Measurements from ENCODE around the gene GAK. TPM values are rescaled to one million over a fixed set of nuclear protein-coding genes. Genes with fewer than 3 reads are reported as not detected.
A peak's percentile ranks its signal among the peaks of the same experiment; 100 is the strongest.

GAK gene
- total RNA-seq, 2 experiments from 2014 or later, result 87.6 to 96.8 TPM

DNA sequence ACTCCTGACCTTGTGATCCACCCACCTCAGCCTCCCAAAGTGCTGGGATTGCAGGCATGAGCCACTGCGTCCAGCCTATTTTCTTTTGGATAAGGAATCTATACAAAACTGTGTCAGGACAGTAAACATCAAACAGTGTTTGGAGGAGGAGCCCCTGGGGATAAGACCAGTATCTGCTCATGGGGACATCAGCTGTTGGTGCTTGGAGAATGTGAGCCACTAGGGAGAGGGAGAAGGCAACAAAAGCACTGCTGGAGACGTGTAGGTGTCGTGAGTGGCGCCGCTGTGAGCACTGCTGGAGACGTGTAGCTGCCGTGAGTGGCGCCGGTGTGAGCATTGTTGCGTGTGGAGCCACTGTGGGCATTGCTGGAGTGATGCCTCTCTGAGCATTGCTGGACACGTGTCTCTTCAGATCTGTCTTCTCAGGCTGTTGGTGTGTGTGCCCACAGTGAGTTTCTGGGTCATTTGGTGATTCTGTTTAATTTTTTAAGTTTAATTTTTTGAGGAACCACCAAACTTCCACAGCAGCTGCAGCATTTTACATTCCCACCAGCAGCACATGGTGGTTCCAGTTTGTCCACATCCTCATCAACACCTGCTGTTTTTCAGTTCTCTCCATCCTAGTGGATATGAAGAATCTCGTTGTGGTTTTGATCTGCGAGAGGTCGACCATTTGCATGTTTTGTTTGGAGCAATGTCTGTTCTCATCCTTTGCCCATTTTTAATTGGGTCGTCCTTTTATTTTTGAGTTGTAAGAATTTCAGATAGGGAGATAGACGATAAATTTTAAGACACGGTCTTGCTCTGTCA is 22.3 kb upstream of the GAK start:
- no peaks in the 10 kb centered on the region for H3K9me3 Mint-ChIP-seq
- H3K4me1 Mint-ChIP-seq (ENCODE audit: low read depth), result no peaks in the 10 kb centered on the region
- CTCF ChIA-PET, result no interaction called here
- H3K4me3 Mint-ChIP-seq, result no peak overlapping the region
- no peak overlapping the region for H3K27ac Mint-ChIP-seq
- H3K27me3 Mint-ChIP-seq (ENCODE audit: low read depth), result no peaks in the 10 kb centered on the region
- intact Hi-C loops (cut with micrococcal nuclease), result no loop called here
- peak; percentile 2 for DNase-seq
- peaks cover 2% of the 10 kb centered on the region for H3K36me3 Mint-ChIP-seq (ENCODE audit: low read depth)

DNA sequence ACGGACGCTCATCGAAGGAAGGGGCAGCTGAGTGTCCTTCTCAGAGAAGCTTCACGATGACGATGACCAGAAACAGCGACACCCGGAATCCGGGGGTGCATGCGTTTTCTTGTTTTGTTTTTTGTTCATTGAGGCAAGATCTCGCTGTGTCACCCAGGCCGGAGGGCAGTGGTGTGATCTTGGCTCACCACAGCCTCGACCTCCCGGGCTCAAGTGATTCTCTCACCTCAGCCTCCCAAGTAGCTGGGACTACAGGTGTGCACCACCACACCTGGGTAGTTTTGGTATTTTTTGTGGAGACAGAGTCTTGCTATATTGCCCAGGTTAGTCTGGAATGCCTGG is 21.4 kb upstream of the GAK start:
- no peak overlapping the region for H3K4me3 Mint-ChIP-seq
- no peaks in the 10 kb centered on the region for H3K9me3 Mint-ChIP-seq
- CTCF ChIA-PET, result no interaction called here
- intact Hi-C loops (cut with micrococcal nuclease), result no loop called here
- H3K27ac Mint-ChIP-seq, result no peak overlapping the region
- DNase-seq, result no peak
- H3K36me3 Mint-ChIP-seq (ENCODE audit: low read depth), result no peaks in the 10 kb centered on the region
- H3K4me1 Mint-ChIP-seq (ENCODE audit: low read depth), result no peaks in the 10 kb centered on the region
- H3K27me3 Mint-ChIP-seq (ENCODE audit: low read depth), result no peaks in the 10 kb centered on the region

DNA sequence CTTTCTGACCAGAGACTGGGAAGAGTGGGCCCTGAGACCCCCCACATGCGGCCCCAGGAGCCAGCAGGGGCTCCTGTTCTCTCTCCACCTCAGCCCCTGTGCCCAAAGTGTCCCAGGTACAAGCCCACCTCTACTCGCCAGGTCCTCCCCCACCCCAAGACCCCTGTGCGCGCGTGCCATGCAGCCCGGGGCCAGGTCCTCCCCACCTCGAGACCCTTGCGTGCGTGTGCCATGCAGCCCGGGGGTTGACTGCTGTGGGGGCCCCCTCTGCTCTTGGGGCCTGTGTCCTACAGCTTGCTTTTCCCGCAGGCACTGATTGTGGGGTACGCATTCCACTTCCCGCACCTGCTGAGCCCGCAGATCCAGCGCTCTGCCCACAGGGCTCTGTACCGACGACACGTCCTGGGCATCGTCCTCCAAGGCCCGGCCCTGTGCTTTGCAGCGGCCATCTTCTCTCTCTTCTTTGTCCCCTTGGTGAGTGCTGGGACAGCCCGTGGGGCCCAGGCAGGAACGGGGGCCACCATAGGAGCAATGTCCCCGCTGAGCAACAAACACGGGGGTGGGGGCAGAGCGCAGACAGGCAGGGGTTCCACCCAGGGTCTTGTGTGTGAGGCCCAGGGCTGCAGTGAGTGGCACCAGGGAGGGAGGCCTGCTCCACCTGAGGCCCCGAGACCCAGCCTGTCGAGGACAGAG is 20.9 kb upstream of the GAK start:
- Mint-ChIP-seq H3K4me1 (ENCODE audit: low read depth) (no peaks in the 10 kb centered on the region), H3K4me3 (no peak overlapping the region), H3K27me3 (ENCODE audit: low read depth) (no peaks in the 10 kb centered on the region), H3K27ac (no peak overlapping the region), H3K36me3 (ENCODE audit: low read depth) (no peaks in the 10 kb centered on the region), H3K9me3 (no peaks in the 10 kb centered on the region)
- intact Hi-C loops (cut with micrococcal nuclease), result no loop called here
- CTCF ChIA-PET, result no interaction called here
- peak; percentile 0 for DNase-seq

DNA sequence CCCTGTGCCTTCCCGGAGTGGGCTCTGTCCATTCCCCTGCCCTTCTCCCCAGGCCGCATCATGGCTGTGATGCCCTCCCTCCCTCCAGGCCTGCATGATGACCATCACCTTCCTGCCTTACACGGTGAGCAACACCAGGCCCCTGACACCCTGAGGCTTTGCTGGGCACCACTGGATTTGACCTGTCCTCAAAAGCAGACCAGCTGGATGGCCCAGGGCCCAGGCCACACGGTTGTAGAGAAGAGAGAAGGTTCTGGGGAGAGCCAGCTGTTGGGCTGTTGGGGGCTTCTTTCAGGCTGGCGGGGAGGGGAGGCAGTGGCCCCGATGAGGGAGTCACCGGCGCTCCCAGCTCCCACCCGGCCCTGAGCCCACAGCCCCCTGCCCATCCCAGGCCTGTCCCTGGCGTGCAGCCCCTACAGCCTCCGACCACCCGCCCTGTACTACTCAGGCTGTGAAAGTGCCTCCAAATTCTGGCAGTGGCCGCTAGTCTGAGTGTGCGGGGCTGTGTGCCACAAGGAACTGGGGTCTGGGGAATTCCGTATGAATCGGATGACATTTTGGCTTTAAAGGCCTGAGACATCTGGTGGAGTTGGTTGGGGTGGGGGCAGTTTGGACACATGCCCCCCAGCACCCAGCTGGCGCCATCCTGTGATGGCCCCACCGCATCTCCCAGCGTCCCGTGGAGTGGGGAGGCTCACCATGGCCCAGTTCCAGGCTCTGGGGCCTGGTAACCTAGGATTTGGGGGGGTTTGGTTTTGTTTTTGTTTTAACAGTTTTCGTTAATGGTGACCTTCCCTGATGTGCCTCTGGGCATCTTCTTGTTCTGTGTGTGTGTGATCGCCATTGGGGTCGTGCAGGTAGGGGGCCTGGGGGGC is 19.7 kb upstream of the GAK start:
- intact Hi-C loops (cut with micrococcal nuclease), result no loop called here
- no peak overlapping the region for H3K27ac Mint-ChIP-seq
- CTCF ChIA-PET, result no interaction called here
- no peaks in the 10 kb centered on the region for H3K4me1 Mint-ChIP-seq (ENCODE audit: low read depth)
- H3K36me3 Mint-ChIP-seq (ENCODE audit: low read depth), result no peaks in the 10 kb centered on the region
- H3K9me3 Mint-ChIP-seq, result no peaks in the 10 kb centered on the region
- DNase-seq, result peak; percentile 3
- no peaks in the 10 kb centered on the region for H3K27me3 Mint-ChIP-seq (ENCODE audit: low read depth)
- no peak overlapping the region for H3K4me3 Mint-ChIP-seq

DNA sequence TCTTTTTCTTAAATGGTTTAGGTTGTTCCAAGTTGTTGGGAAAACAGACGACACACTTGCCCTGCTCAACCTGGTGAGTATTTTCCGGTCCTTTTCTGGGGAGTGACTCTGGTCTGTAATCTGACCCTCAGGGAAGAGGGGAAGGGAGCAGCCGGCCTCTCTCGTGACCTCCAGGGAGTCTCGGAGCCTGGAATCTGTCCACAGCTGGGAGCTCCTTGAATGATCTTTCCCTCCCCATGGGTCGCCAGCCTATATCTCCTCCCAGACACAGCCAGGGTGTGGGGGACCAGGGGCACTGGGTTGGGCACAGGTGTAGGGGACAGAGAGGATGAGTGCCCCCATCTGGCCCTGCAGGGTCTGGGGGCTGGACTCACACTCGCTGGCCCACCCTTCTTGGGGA is 19.1 kb upstream of the GAK start:
- peaks cover 3% of the 10 kb centered on the region for H3K4me1 Mint-ChIP-seq (ENCODE audit: low read depth)
- no peak overlapping the region for H3K4me3 Mint-ChIP-seq
- no peaks in the 10 kb centered on the region for H3K9me3 Mint-ChIP-seq
- H3K36me3 Mint-ChIP-seq (ENCODE audit: low read depth), result no peaks in the 10 kb centered on the region
- CTCF ChIA-PET, result no interaction called here
- intact Hi-C loops (cut with micrococcal nuclease), result no loop called here
- H3K27me3 Mint-ChIP-seq (ENCODE audit: low read depth), result no peaks in the 10 kb centered on the region
- H3K27ac Mint-ChIP-seq, result no peak overlapping the region
- DNase-seq, result peak; percentile 2

DNA sequence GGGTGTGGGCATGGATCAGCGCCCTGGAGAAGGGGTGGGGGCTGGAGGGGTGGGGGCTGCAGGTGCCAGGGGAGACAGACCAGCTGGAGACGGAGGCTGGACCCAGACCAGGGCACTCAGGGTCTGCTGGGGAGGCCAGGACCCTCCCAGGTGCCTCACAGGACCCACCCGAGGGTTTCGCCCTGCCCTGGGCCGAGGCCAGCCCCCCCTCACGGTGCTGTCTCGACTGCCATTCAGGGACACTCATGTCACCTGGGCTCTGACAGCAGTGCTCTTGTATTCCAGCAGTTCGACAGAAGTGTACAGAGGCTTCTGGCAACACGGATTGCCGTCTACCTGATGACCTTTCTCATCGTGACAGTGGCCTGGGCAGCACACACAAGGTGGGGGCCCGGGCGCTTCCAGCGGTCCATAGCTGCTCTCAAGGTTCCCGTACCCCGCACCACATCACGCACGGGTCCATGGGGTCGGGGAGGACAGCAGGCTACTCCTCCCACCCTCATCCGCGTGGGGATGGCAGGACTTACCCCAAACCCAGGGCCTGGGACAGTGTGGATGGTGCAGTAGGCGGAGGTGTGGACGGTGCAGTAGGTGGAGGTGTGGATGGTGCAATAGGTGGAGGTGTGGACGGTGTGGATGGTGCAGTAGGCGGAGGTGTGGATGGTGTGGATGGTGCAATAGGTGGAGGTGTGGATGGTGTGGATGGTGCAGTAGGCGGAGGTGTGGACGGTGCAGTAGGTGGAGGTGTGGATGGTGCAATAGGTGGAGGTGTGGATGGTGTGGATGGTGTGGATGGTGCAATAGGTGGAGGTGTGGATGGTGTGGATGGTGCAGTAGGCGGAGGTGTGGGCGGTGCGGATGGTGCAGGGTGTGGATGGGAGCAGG is 18.3 kb upstream of the GAK start:
- Mint-ChIP-seq H3K9me3 (no peaks in the 10 kb centered on the region), H3K4me3 (no peak overlapping the region), H3K27me3 (ENCODE audit: low read depth) (no peaks in the 10 kb centered on the region), H3K4me1 (ENCODE audit: low read depth) (peaks cover 8% of the 10 kb centered on the region), H3K36me3 (ENCODE audit: low read depth) (no peaks in the 10 kb centered on the region), H3K27ac (no peak overlapping the region)
- peak; percentile 0 for DNase-seq
- intact Hi-C loops (cut with micrococcal nuclease), result no loop called here
- CTCF ChIA-PET, result no interaction called here

DNA sequence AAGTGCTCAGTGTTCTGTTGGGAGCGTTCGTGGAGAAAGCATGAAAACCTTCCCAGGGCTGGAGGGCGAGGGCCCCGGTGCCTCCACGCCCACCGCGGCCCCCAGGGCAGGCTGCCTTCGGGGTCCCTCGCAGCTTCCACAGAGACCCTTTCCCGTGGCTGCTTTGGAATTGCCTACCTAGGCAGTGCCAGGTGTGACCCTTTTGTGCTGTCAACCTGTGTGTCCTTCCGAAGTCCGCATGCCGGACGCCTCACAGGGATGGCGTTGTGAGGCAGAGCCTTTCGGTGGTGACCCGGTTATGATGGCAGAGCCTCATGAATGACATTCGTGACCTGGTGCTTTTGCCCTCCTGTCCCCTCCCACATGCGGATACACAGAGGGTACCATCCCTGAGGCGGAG is 17.5 kb upstream of the GAK start:
- intact Hi-C loops (cut with micrococcal nuclease), result no loop called here
- H3K9me3 Mint-ChIP-seq, result no peaks in the 10 kb centered on the region
- DNase-seq, result no peak
- H3K4me1 Mint-ChIP-seq (ENCODE audit: low read depth), result peaks cover 11% of the 10 kb centered on the region
- H3K4me3 Mint-ChIP-seq, result no peak overlapping the region
- CTCF ChIA-PET, result no interaction called here
- H3K27ac Mint-ChIP-seq, result no peak overlapping the region
- no peaks in the 10 kb centered on the region for H3K36me3 Mint-ChIP-seq (ENCODE audit: low read depth)
- no peaks in the 10 kb centered on the region for H3K27me3 Mint-ChIP-seq (ENCODE audit: low read depth)

DNA sequence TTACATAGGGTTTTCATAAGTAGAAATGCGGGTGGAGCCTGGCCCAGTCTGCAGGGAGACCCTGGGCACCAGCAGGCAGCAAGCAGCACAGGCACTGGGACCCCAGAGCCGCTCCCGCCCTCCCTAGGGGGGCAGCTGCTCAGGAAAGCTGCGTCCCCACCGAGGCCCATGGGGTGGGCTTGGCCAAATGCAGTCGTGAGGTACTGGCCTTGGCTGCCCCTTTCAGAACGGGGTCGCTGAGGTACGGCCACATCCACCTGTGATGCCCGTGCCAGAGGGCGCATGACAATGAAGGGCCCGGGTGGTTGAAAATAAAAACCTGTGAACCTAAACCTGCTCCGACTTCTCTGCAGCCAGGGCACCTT is 16.8 kb upstream of the GAK start:
- Mint-ChIP-seq H3K9me3 (no peaks in the 10 kb centered on the region), H3K4me3 (no peak overlapping the region), H3K36me3 (ENCODE audit: low read depth) (no peaks in the 10 kb centered on the region), H3K27me3 (ENCODE audit: low read depth) (no peaks in the 10 kb centered on the region), H3K4me1 (ENCODE audit: low read depth) (peaks cover 11% of the 10 kb centered on the region), H3K27ac (no peak overlapping the region)
- intact Hi-C loops (cut with micrococcal nuclease), result no loop called here
- no peak for DNase-seq
- CTCF ChIA-PET, result no interaction called here

DNA sequence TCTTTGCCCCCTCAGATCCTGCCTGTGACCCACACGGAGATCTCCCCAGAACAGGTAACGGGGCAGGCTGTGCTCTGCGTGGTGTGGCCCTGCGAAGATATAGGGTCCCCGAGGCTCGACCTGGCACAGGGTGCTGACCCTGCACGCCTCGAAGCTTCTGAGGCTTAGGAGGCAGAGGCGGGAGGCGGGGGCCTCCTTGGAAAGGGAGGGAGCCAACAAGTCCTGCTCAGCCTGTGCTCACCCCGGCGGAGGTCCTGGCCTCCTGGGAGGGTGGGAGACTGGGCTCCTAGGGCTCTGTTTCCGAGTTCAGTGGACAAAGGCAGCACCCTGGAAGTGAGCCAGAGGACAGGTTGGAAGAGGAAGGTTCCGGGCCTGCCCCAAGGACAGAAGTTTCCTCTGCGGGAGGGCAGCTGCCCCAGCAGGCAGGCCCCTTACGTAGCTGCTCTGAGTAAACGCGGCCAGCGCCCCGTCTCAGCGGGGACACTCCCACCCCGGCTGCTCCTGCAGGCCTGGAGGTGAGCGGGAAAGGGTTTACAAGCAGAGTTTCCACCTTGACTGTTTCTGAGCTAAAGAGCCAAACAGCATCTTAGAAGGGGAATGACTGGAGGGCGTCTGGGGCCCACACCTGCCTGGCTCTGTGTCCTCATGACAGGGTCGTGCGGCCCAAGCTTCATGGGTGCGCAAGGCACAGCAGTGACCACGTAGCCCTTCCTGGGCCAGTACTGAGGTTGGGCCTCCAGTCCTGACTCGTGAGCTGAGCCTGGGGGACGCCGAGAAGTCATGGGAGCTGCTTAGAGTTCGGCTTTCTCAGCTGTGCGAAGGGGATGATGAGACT is 16.2 kb upstream of the GAK start:
- intact Hi-C loops (cut with micrococcal nuclease), result no loop called here
- H3K4me1 Mint-ChIP-seq (ENCODE audit: low read depth), result peaks cover 11% of the 10 kb centered on the region
- no peak for DNase-seq
- no peaks in the 10 kb centered on the region for H3K9me3 Mint-ChIP-seq
- H3K27me3 Mint-ChIP-seq (ENCODE audit: low read depth), result no peaks in the 10 kb centered on the region
- no peaks in the 10 kb centered on the region for H3K36me3 Mint-ChIP-seq (ENCODE audit: low read depth)
- no peak overlapping the region for H3K27ac Mint-ChIP-seq
- no peak overlapping the region for H3K4me3 Mint-ChIP-seq
- CTCF ChIA-PET, result no interaction called here

DNA sequence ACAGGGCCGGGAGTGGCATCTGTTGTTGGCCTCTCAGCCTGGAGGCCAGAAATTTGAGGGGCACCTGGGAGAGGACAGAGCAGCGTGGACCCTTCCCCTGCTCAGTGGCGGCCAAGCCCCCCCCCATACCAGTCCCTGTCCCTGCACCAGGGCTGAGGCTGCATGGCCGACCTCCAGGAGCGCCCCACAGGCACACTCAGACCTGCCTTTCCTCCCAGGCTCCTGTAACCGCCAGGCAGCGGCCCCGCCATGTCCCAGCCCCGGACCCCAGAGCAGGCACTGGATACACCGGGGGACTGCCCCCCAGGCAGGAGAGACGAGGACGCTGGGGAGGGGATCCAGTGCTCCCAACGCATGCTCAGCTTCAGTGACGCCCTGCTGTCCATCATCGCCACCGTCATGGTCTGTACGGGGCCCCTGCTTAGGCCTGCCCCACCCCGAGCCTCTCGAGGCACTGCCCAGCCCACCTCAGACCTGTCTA is 15.4 kb upstream of the GAK start:
- no peaks in the 10 kb centered on the region for H3K27me3 Mint-ChIP-seq (ENCODE audit: low read depth)
- H3K4me1 Mint-ChIP-seq (ENCODE audit: low read depth), result peaks cover 11% of the 10 kb centered on the region
- CTCF ChIA-PET, result no interaction called here
- no peak for DNase-seq
- intact Hi-C loops (cut with micrococcal nuclease), result no loop called here
- no peak overlapping the region for H3K27ac Mint-ChIP-seq
- H3K9me3 Mint-ChIP-seq, result no peaks in the 10 kb centered on the region
- H3K4me3 Mint-ChIP-seq, result no peak overlapping the region
- H3K36me3 Mint-ChIP-seq (ENCODE audit: low read depth), result peaks cover 2% of the 10 kb centered on the region

DNA sequence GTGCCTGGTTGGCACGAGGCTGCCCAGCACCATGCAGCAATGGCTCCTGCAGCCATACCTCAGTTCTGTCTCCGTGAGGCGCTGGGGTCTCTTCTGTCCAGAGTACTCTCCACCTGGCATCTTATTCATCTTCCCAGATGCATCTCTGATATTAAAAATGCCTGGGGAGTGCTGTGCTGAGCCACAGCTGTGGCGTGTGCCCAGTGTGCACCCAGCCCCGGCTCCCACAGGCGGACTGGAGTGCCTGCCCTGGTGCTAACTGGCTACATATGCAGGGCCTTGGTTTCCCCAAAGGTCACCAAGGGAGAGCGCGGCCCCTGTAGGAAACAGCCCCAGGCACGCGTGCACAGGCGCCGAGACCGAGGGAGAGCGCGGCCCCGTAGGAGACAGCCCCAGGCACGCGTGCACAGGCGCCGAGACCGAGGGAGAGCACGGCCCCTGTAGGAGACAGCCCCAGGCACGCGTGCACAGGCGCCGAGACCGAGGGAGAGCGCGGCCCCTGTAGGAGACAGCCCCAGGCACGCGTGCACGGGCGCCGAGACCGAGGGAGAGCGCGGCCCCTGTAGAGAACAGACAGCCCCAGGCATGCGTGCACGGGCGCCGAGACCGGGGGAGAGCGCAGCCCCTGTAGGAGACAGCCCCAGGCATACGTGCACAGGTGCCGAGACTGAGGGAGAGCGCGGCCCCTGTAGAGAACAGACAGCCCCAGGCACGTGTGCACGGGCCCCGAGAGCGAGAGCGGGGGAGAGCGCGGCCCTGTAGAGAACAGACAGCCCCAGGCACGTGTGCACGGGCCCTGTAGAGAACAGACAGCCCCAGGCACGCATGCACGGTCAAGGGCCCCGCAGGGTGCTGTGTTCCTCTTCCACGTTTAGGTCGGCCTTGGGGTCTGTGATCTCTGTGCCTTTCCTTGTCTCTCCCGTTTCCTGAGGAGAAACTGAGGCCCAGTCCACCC is 14.7 kb upstream of the GAK start:
- H3K9me3 Mint-ChIP-seq, result no peaks in the 10 kb centered on the region
- H3K27me3 Mint-ChIP-seq (ENCODE audit: low read depth), result no peaks in the 10 kb centered on the region
- peaks cover 2% of the 10 kb centered on the region for H3K36me3 Mint-ChIP-seq (ENCODE audit: low read depth)
- CTCF ChIA-PET, result no interaction called here
- H3K4me3 Mint-ChIP-seq, result no peak overlapping the region
- peaks cover 11% of the 10 kb centered on the region for H3K4me1 Mint-ChIP-seq (ENCODE audit: low read depth)
- H3K27ac Mint-ChIP-seq, result no peak overlapping the region
- DNase-seq, result no peak
- intact Hi-C loops (cut with micrococcal nuclease), result no loop called here

Measured in activated naive CD4-positive, alpha-beta T cell treated with anti-CD3 and anti-CD28 coated beads for 36 hours (primary cell).